Panc1 (cell line): ENCODE data around the gene ZFP36L2. TPM values are rescaled to one million over a fixed set of nuclear protein-coding genes. Genes with fewer than 3 reads are reported as not detected.

Experiments
- ATAC-seq: fragments of 200-7000 bp; cut with Tn5 transposase; 2 replicates; pipeline ENCODE4 v1.9.1; 2020; ENCODE audit warnings: mild to moderate bottlenecking, moderate library complexity
- BruUV-seq: library from RNA; stranded (reverse); fragments of 400-500 nt; replicated peaks from 2 replicates; lab custom pipeline; 2021; lab: Mats Ljungman, UMichigan
- CTCF ChIA-PET: fragments of 300-600 bp; sonication (Branson Sonifier 250); formaldehyde crosslinking; loops from one replicate; lab custom pipeline; 2022; ENCODE audit warnings: antibody characterized with exemption; lab: Charles Lee
- POLR2A ChIA-PET: fragments of 300-600 bp; sonication (Branson Sonifier 250); formaldehyde crosslinking; loops from one replicate; lab custom pipeline; 2022; ENCODE audit warnings: antibody characterized with exemption; lab: Charles Lee
- DNase-seq: peaks from one replicate; pipeline ENCODE4 v3.0.0-alpha.2; 2010; ENCODE audit warnings: low read depth, low spot score
- H3K27ac ChIP-seq: 2 replicates; pipeline ENCODE4 v1.5.1; 2011; ENCODE audit warnings: mild to moderate bottlenecking, low read length, inconsistent platforms
- H3K27me3 ChIP-seq: fragments of 200-500 bp; sonication (Bioruptor generic); 2 replicates; pipeline ENCODE4 v1.6.0; 2014; ENCODE audit warnings: low read length, inconsistent platforms; ENCODE audit not compliant: control insufficient read depth, insufficient read depth
- H3K36me3 ChIP-seq: fragments of 200-500 bp; sonication (Bioruptor generic); 2 replicates; pipeline ENCODE4 v1.5.1; 2014; ENCODE audit warnings: inconsistent platforms, mild to moderate bottlenecking, low read length, moderate library complexity; ENCODE audit not compliant: control insufficient read depth, insufficient read depth
- H3K4me1 ChIP-seq: 2 replicates; pipeline ENCODE4 v1.5.1; 2011; ENCODE audit warnings: inconsistent platforms, mild to moderate bottlenecking, low read length, moderate library complexity; ENCODE audit not compliant: control insufficient read depth, insufficient read depth
- H3K4me3 ChIP-seq, 2 experiments: 2 replicates each; pipeline ENCODE4 v1.5.1; 2011 to 2012; ENCODE audit warnings: low read depth in 2 of 2, low read length in 2 of 2, mild to moderate bottlenecking in 2 of 2, inconsistent platforms in 1 of 2, moderate library complexity in 1 of 2
- H3K9me3 ChIP-seq: fragments of 200-500 bp; sonication (Bioruptor generic); 2 replicates; pipeline ENCODE4 v1.5.1; 2014; ENCODE audit warnings: low read depth, mild to moderate bottlenecking, inconsistent platforms, low read length, moderate library complexity; ENCODE audit not compliant: control insufficient read depth, insufficient read depth
- CTCF ChIP-seq: fragments of 450-650 bp; IDR thresholded peaks from 2 replicates; pipeline ENCODE4 v1.5.1; 2017; ENCODE audit warnings: mild to moderate bottlenecking
- POLR2AphosphoS5 ChIP-seq: IDR thresholded peaks from 2 replicates; pipeline ENCODE4 v1.6.1; 2012; ENCODE audit warnings: mild to moderate bottlenecking, low read depth, low read length, moderate library complexity
- REST ChIP-seq, 2 experiments: IDR thresholded peaks; 2 replicates each; pipeline ENCODE4 v1.6.1; 2011 to 2012; ENCODE audit warnings: low read depth in 2 of 2, control low read depth in 1 of 2, low read length in 1 of 2, mild to moderate bottlenecking in 1 of 2, moderate library complexity in 1 of 2; ENCODE audit not compliant: insufficient read depth in 1 of 2
- SIN3A ChIP-seq: IDR thresholded peaks from 2 replicates; pipeline ENCODE4 v1.6.1; 2012; ENCODE audit warnings: low read depth, mild to moderate bottlenecking, low read length, moderate library complexity, borderline replicate concordance; ENCODE audit not compliant: insufficient read depth
- TCF7L2 ChIP-seq: IDR thresholded peaks from 2 replicates; pipeline ENCODE4 v1.6.1; 2011; ENCODE audit warnings: mild to moderate bottlenecking, low read depth, low read length, inconsistent platforms
- in situ Hi-C: cut with HindIII; loops from 2 replicates; pipeline ENCODE4 v1.10.0; 2016; ENCODE audit warnings: low sequenced_read_pairs, low pct_unique_long_range_greater_than_20kb
- intact Hi-C: fragments of 100-400 bp; cut with micrococcal nuclease; formaldehyde crosslinking; loops from one replicate; pipeline ENCODE4 v1.10.0; 2022; ENCODE audit not compliant: unreplicated experiment
- total RNA-seq: library from RNA; stranded (reverse); gene quantifications from one replicate; pipeline ENCODE4 v1.2.1, GENCODE V29; 2021; ENCODE audit not compliant: unreplicated experiment

ZFP36L2 gene
- total RNA-seq, 1 experiment from 2014 or later = 46.3 TPM

GRCh38 chr2:43269074-43269572, 42.7 kb upstream of the ZFP36L2 start:
- Histone ChIP-seq H3K27me3 (no peaks in the 10 kb centered on the region), H3K4me3 (no peak overlapping the region), H3K27ac (no peak overlapping the region), H3K9me3 (no peaks in the 10 kb centered on the region), H3K4me1 (no peaks in the 10 kb centered on the region), H3K36me3 (no peaks in the 10 kb centered on the region)
- ATAC-seq = no peak
- in situ Hi-C loops = no loop called here
- TF ChIP-seq SIN3A (no peak), CTCF (no peak), REST (IDR thresholded peaks at IDR 0.05; ENCODE audit: insufficient read depth in 1 of 2, low read depth in 2 of 2, low read length in 1 of 2) (no peak), POLR2AphosphoS5 (no peak), TCF7L2 (no peak)
- DNase-seq = no peak
- intact Hi-C loops = no loop called here
- ChIA-PET POLR2A (no interaction called here), CTCF (no interaction called here)
- no TSS peak for BruUV-seq

- Histone ChIP-seq H3K27me3 (no peaks in the 10 kb centered on the region), H3K27ac (no peak overlapping the region), H3K36me3 (no peaks in the 10 kb centered on the region), H3K4me3 (no peak overlapping the region), H3K9me3 (no peaks in the 10 kb centered on the region), H3K4me1 (no peaks in the 10 kb centered on the region)
- ChIA-PET CTCF (no interaction called here), POLR2A (no interaction called here)
- no peak for DNase-seq
- no TSS peak for BruUV-seq
- no peak for ATAC-seq
- TF ChIP-seq SIN3A = no peak
- TF ChIP-seq CTCF = no peak
- TF ChIP-seq TCF7L2 = no peak
- no peak for TF ChIP-seq REST (IDR thresholded peaks at IDR 0.05; ENCODE audit: insufficient read depth in 1 of 2, low read depth in 2 of 2, low read length in 1 of 2)
- TF ChIP-seq POLR2AphosphoS5 = no peak
- in situ Hi-C loops (no loop called here), intact Hi-C loops (no loop called here)
These were observed 41.9 kb upstream of the ZFP36L2 start for GRCh38 chr2:43268066-43268953.
